Smooth muscle cell (in vitro differentiated cells): ENCODE measurements around the gene TULP4. TPM values are rescaled to one million over a fixed set of nuclear protein-coding genes. Genes with fewer than 3 reads are reported as not detected.
A peak's percentile ranks its signal among the peaks of the same experiment; 100 is the strongest.

Experiments
- DNase-seq: peaks from one replicate; lab custom pipeline; 2025; ENCODE audit not compliant: unreplicated experiment; lab: John Stamatoyannopoulos, UW
- H2AFZ ChIP-seq: fragments of 200-600 bp; sonication (generic); 2 replicates; pipeline ENCODE4 v1.6.0; 2016; ENCODE audit warnings: antibody characterized with exemption, low read depth, mild to moderate bottlenecking
- H3F3A ChIP-seq: fragments of 200-600 bp; sonication (generic); 2 replicates; pipeline ENCODE4 v1.6.0; 2017; ENCODE audit warnings: antibody characterized with exemption, low read depth
- H3K27ac ChIP-seq: fragments of 200-600 bp; sonication (generic); 2 replicates; pipeline ENCODE4 v1.5.1; 2016; ENCODE audit warnings: low read depth, mild to moderate bottlenecking
- H3K27me3 ChIP-seq: fragments of 200-600 bp; sonication (generic); 2 replicates; pipeline ENCODE4 v1.6.1; 2016; ENCODE audit warnings: low read depth, mild to moderate bottlenecking
- H3K36me3 ChIP-seq: fragments of 200-600 bp; sonication (generic); 2 replicates; pipeline ENCODE4 v1.5.1; 2016; ENCODE audit warnings: low read depth
- H3K4me1 ChIP-seq: fragments of 200-600 bp; sonication (generic); 2 replicates; pipeline ENCODE4 v1.5.1; 2016; ENCODE audit warnings: low read depth
- H3K4me2 ChIP-seq: fragments of 200-600 bp; sonication (generic); 2 replicates; pipeline ENCODE4 v1.6.0; 2016; ENCODE audit warnings: mild to moderate bottlenecking
- H3K4me3 ChIP-seq: fragments of 200-600 bp; sonication (generic); 2 replicates; pipeline ENCODE4 v1.5.1; 2016; ENCODE audit warnings: mild to moderate bottlenecking
- H3K79me2 ChIP-seq: fragments of 200-600 bp; sonication (generic); 2 replicates; pipeline ENCODE4 v1.6.0; 2016; ENCODE audit warnings: low read depth, mild to moderate bottlenecking
- H3K9ac ChIP-seq: fragments of 200-600 bp; sonication (generic); 2 replicates; pipeline ENCODE4 v1.6.0; 2016; ENCODE audit warnings: low read depth
- H3K9me3 ChIP-seq: fragments of 200-600 bp; sonication (generic); replicated peaks from 2 replicates; pipeline ENCODE4 v1.5.1; 2016; ENCODE audit warnings: low read depth
- H4K20me1 ChIP-seq: fragments of 200-600 bp; sonication (generic); 2 replicates; pipeline ENCODE4 v1.6.0; 2016; ENCODE audit warnings: low read depth
- WGBS: methylation state at CpG from one replicate; pipeline ENCODE4 v1.1.7; 2016; ENCODE audit warnings: low lambda C conversion rate; 5-methylcytosine and 5-hydroxymethylcytosine counted together
- polyA plus RNA-seq: library from polyadenylated mRNA; unstranded; fragments of >200 nt; fragmentation: Nextera tagmentation; extraction: Ambion mirVana; gene quantifications from 2 replicates; pipeline ENCODE4 v1.2.1, GENCODE V29; 2016
- total RNA-seq: library from RNA; depleted of rRNA; stranded (reverse); fragments of >200 nt; gene quantifications from 2 replicates; pipeline ENCODE4 v1.2.3, GENCODE V29; 2014
- TF ChIP-seq, protein P1 (sequence below): fragments of 200-600 bp; sonication (generic); IDR thresholded peaks from 2 replicates; pipeline ENCODE4 v1.5.1; 2017; ENCODE audit warnings: borderline replicate concordance, mild to moderate bottlenecking, antibody characterized with exemption; ENCODE audit not compliant: insufficient read depth, poor library complexity, severe bottlenecking

Gene TULP4
- total and polyA plus RNA-seq, 2 experiments from 2014 or later: 16.1 to 85.0 TPM

DNA sequence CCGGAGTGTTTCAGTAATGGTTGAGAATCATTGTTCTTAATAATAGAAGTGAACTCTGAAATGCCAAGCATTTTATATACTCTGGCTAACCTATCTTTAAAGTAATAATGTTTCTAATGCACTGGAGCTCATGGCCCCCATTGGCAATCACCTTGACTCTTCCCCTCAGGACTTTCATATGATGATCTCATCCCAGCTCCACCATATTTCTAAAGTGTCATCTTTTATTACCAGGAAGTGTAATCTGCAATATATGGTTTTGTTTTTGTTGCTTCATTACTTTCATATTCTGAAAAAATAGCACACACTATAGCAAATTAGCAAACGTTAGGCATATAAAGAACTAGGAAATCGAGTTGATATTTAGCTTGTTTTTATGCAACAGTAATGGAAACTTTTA lies 60.3 kb downstream of the TULP4 start:
- Histone ChIP-seq H3K9ac (no peak overlapping the region), H4K20me1 (peaks cover 43% of the 10 kb centered on the region), H2AFZ (no peak overlapping the region), H3K36me3 (no peaks in the 10 kb centered on the region), H3K4me1 (peaks cover 6% of the 10 kb centered on the region), H3K4me3 (no peak overlapping the region), H3F3A (no peaks in the 10 kb centered on the region), H3K9me3 (no peaks in the 10 kb centered on the region), H3K27me3 (no peaks in the 10 kb centered on the region), H3K79me2 (peaks cover 3% of the 10 kb centered on the region), H3K27ac (no peak overlapping the region), H3K4me2 (no peak overlapping the region)
- TF ChIP-seq, protein P1, sequence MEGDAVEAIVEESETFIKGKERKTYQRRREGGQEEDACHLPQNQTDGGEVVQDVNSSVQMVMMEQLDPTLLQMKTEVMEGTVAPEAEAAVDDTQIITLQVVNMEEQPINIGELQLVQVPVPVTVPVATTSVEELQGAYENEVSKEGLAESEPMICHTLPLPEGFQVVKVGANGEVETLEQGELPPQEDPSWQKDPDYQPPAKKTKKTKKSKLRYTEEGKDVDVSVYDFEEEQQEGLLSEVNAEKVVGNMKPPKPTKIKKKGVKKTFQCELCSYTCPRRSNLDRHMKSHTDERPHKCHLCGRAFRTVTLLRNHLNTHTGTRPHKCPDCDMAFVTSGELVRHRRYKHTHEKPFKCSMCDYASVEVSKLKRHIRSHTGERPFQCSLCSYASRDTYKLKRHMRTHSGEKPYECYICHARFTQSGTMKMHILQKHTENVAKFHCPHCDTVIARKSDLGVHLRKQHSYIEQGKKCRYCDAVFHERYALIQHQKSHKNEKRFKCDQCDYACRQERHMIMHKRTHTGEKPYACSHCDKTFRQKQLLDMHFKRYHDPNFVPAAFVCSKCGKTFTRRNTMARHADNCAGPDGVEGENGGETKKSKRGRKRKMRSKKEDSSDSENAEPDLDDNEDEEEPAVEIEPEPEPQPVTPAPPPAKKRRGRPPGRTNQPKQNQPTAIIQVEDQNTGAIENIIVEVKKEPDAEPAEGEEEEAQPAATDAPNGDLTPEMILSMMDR: no peak
- WGBS: 84% methylated on average over 3 of the region's 3 CpGs
- no peak for DNase-seq

DNA sequence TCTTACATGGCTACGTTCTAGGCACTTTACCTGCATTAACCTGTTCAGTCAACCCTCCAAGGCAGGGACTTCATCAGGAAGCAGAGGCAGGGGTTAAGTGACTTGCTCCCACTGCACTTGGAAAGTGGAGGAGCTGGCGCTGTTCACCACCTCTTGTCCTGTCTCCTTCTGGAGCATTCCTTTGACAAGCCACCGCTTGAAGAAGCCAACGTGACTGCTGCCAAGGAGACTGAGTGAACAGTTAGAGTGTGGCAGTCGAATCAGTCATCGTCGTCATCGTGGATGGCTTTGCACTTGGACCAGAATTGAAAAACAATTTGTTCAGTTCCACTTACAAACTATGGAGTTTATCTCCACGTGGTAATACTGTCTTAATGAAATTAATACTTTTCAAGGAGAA lies 60.9 kb downstream of the TULP4 start:
- no peak for DNase-seq
- H2AFZ ChIP-seq: no peak overlapping the region
- peaks cover 3% of the 10 kb centered on the region for H3K79me2 ChIP-seq

DNA sequence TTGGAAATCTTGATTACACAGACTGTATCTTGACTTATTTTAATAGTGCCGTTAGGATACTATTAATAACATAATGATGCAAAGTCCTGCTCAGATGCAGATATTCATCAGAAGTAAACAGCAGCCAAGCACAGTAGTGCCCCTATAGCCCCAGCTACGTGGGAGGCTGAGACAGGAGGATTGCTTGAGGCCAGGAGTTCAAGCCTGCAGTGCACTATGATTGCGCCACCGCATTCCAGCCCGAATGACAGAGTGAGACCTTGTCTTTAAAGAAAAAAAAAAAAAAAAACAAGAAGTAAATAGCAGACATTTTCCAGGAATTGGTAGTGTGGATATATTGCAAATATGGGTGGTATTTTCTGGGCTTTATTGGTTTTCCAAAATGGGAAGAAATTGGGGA lies 61.8 kb downstream of the TULP4 start:
- Histone ChIP-seq H3K4me1 (peaks cover 12% of the 10 kb centered on the region), H4K20me1 (peaks cover 34% of the 10 kb centered on the region), H3K27ac (no peak overlapping the region), H3K9me3 (no peaks in the 10 kb centered on the region), H3K4me3 (no peak overlapping the region), H3K36me3 (no peaks in the 10 kb centered on the region), H3F3A (no peaks in the 10 kb centered on the region), H2AFZ (no peak overlapping the region), H3K4me2 (no peak overlapping the region), H3K9ac (no peak overlapping the region), H3K79me2 (peaks cover 2% of the 10 kb centered on the region), H3K27me3 (no peaks in the 10 kb centered on the region)
- TF ChIP-seq, protein P1: no peak
- 78% methylated on average over 5 of the region's 5 CpGs for WGBS
- no peak for DNase-seq

More for the DNA sequence above, 60.9 kb downstream of the TULP4 start:
- H3K9ac ChIP-seq: no peak overlapping the region
- no peak overlapping the region for H3K4me3 ChIP-seq
- no peaks in the 10 kb centered on the region for H3K27me3 ChIP-seq
- H3K27ac ChIP-seq: no peak overlapping the region
- H3K9me3 ChIP-seq: no peaks in the 10 kb centered on the region
- H3K36me3 ChIP-seq: no peaks in the 10 kb centered on the region
- TF ChIP-seq, protein P1: no peak
- peaks cover 42% of the 10 kb centered on the region for H4K20me1 ChIP-seq
- WGBS: 74% methylated on average over 9 of the region's 9 CpGs
- H3K4me1 ChIP-seq: peaks cover 12% of the 10 kb centered on the region
- no peaks in the 10 kb centered on the region for H3F3A ChIP-seq
- H3K4me2 ChIP-seq: no peak overlapping the region

DNA sequence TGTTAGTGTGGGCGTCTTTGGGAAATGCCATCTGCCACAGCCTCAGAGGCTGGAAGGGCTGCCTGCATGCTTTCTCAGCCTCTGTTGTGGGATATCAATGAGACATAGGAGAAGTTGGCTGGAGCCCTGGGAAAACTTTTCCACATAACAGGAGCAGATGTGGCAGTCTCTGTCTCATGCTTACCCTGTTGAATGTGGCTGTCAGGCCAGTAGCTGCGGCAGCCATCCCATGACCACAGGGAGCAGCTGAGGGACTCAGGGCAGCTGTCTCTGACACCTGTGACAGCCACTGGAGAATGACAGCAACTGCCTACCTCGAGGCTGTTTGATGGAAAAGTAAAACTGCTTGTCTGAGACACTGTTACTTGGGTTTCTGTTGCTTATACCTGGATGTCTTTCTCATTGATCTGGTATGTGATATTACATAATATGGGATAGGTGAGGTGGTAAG lies 64.4 kb downstream of the TULP4 start:
- 38% methylated on average over 3 of the region's 3 CpGs for WGBS
- H3K79me2 ChIP-seq: no peaks in the 10 kb centered on the region
- no peak overlapping the region for H3K9ac ChIP-seq
- no peaks in the 10 kb centered on the region for H3F3A ChIP-seq
- H3K4me1 ChIP-seq: peaks cover 12% of the 10 kb centered on the region
- peak overlapping the region; percentile 36 for H3K4me2 ChIP-seq
- DNase-seq: no peak
- no peaks in the 10 kb centered on the region for H3K36me3 ChIP-seq
- TF ChIP-seq, protein P1: no peak
- no peaks in the 10 kb centered on the region for H3K27me3 ChIP-seq
- peak overlapping the region; percentile 64 for H3K27ac ChIP-seq
- H2AFZ ChIP-seq: no peak overlapping the region
- H4K20me1 ChIP-seq: peaks cover 27% of the 10 kb centered on the region
- no peaks in the 10 kb centered on the region for H3K9me3 ChIP-seq
- no peak overlapping the region for H3K4me3 ChIP-seq
